ENCODE results near the gene LDHB.

LDHB gene

DNA sequence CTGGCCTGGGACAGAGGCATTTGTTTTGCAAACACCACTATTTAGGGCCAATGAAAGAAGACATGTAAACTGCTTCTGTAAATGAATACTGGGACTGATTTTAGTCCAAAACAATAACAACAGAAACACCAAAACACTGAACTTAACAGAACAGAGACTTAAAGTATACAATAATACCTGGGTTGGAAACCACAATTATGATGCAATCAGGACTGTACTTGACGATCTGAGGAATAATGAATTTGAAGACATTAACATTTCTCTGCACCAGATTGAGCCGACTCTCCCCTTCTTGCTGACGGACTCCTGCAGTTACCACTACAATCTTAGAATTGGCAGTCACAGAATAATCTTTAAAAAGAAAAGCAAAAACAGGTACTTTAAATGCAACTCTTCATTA lies 13.9 kb downstream of the LDHB start:
- TF ChIP-seq, protein P1, sequence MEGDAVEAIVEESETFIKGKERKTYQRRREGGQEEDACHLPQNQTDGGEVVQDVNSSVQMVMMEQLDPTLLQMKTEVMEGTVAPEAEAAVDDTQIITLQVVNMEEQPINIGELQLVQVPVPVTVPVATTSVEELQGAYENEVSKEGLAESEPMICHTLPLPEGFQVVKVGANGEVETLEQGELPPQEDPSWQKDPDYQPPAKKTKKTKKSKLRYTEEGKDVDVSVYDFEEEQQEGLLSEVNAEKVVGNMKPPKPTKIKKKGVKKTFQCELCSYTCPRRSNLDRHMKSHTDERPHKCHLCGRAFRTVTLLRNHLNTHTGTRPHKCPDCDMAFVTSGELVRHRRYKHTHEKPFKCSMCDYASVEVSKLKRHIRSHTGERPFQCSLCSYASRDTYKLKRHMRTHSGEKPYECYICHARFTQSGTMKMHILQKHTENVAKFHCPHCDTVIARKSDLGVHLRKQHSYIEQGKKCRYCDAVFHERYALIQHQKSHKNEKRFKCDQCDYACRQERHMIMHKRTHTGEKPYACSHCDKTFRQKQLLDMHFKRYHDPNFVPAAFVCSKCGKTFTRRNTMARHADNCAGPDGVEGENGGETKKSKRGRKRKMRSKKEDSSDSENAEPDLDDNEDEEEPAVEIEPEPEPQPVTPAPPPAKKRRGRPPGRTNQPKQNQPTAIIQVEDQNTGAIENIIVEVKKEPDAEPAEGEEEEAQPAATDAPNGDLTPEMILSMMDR (IDR thresholded peaks at IDR 0.05; ENCODE audit: low read length) = no peak
- TF ChIP-seq EZH2 (IDR thresholded peaks at IDR 0.05; ENCODE audit: borderline replicate concordance, low read length) = no peak
- peaks cover 2% of the 10 kb centered on the region for H3K79me2 ChIP-seq (ENCODE audit: insufficient read depth, low read length)
- no peaks in the 10 kb centered on the region for H4K20me1 ChIP-seq (ENCODE audit: insufficient read depth, low read length)
- no peak overlapping the region for H3K9ac ChIP-seq (ENCODE audit: low read length)
- no peak overlapping the region for H3K4me3 ChIP-seq (ENCODE audit: low read depth, low read length, poor library complexity, severe bottlenecking)
- no peaks in the 10 kb centered on the region for H3K27me3 ChIP-seq (ENCODE audit: insufficient read depth, low read length)
- H3K9me2 ChIP-seq (ENCODE audit: low read depth, low read length) = no peaks in the 10 kb centered on the region
- H3K9me3 ChIP-seq (ENCODE audit: low read length) = no peaks in the 10 kb centered on the region
- H3K4me2 ChIP-seq (ENCODE audit: low read length) = no peak overlapping the region
- H3K27ac ChIP-seq (ENCODE audit: low read depth, low read length, poor library complexity, severe bottlenecking) = no peak overlapping the region
- H3K36me3 ChIP-seq (ENCODE audit: insufficient read depth, low read length) = peaks cover 95% of the 10 kb centered on the region
- H3F3A ChIP-seq (ENCODE audit: insufficient read depth, low read length) = no peaks in the 10 kb centered on the region
- H3K4me1 ChIP-seq (ENCODE audit: insufficient read depth, low read length, severe bottlenecking) = no peaks in the 10 kb centered on the region
- H2AFZ ChIP-seq (ENCODE audit: low read length) = no peak overlapping the region

DNA sequence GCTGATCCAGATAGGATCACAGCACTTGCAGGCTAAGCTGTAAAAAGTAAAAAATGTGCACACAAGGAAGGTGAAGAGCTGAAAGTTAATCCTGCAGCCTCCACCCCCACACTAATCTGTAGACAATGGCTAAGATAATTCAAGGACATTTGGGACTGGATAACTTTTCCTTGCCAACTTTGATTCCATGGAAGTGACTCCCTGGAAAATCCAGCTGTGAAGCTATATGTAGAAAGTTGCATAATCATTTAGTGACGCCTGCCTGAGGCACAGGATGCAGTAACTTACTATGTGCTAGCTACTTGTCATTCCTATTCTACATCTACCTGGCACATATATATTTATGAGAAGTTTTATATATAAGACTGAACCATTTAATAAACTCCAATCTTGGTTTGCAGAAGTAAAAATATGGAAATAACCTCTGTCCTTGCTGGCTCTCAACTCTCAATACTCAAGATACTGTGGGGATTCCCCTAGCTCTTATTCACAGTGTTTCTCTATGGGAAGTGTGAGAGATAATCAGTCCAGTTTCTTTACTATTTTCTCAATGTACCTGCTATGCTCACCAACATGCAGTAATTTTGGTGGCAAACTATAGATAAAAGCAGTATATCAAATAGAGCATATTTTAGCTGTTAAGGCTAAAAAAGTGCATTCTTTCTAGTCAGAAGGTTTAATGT lies 14.8 kb downstream of the LDHB start:
- Histone ChIP-seq H3K9me3 (ENCODE audit: low read length) (no peaks in the 10 kb centered on the region), H3K4me2 (ENCODE audit: low read length) (no peak overlapping the region), H3K9ac (ENCODE audit: low read length) (no peak overlapping the region), H3K27ac (ENCODE audit: low read depth, low read length, poor library complexity, severe bottlenecking) (no peak overlapping the region), H4K20me1 (ENCODE audit: insufficient read depth, low read length) (no peaks in the 10 kb centered on the region), H3F3A (ENCODE audit: insufficient read depth, low read length) (no peaks in the 10 kb centered on the region), H3K36me3 (ENCODE audit: insufficient read depth, low read length) (peaks cover 95% of the 10 kb centered on the region), H3K79me2 (ENCODE audit: insufficient read depth, low read length) (no peaks in the 10 kb centered on the region; the same call in 1 of the 2 replicates), H3K9me2 (ENCODE audit: low read depth, low read length) (no peaks in the 10 kb centered on the region), H3K4me3 (ENCODE audit: low read depth, low read length, poor library complexity, severe bottlenecking) (no peak overlapping the region), H3K27me3 (ENCODE audit: insufficient read depth, low read length) (no peaks in the 10 kb centered on the region), H3K4me1 (ENCODE audit: insufficient read depth, low read length, severe bottlenecking) (no peaks in the 10 kb centered on the region), H2AFZ (ENCODE audit: low read length) (no peak overlapping the region)
- TF ChIP-seq, protein P1 (IDR thresholded peaks at IDR 0.05; ENCODE audit: low read length) = no peak
- TF ChIP-seq EZH2 (IDR thresholded peaks at IDR 0.05; ENCODE audit: borderline replicate concordance, low read length) = no peak

DNA sequence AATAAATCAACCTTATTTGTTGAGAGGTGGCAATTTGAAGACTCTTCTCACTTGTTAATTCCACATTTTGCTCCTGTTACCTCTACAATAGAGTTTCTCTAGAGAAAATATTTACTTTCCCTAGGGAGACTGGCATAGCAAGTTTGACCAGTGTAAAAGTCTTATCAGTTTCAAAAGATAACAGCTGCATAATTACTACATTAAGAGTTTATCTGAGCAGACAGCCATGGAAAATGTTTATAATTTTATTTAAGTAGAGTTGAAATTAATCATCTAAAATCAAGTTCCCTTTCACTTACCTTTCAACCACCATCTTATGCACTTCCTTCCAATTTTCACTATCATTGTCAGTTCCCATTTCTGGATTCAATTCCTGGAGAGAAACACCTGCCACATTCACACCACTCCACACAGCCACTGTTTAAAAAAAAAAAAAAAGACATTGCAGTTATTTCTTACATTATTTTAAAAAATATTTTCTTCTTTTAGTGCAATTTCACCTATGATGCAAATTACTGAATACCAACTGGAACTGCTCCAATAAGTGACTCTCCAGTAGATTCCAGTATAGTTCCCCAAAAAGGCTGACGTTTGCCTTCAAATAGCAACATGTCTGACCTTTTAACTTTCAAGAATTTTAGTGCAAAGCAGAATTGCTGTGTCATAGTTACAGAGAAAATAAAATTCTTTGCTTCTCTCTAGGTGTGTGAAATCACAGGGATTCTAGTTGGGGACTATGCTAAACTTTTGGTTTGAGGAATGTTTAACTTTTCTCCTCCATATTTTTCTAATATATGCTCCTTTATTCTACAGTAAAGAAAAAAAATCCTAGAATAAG lies 19.4 kb downstream of the LDHB start:
- Histone ChIP-seq H3K4me3 (ENCODE audit: low read depth, low read length, poor library complexity, severe bottlenecking) (no peak overlapping the region), H3K36me3 (ENCODE audit: insufficient read depth, low read length) (peaks cover 89% of the 10 kb centered on the region), H3F3A (ENCODE audit: insufficient read depth, low read length) (no peaks in the 10 kb centered on the region; the same call in 1 of the 2 replicates), H3K9ac (ENCODE audit: low read length) (no peak overlapping the region), H3K27ac (ENCODE audit: low read depth, low read length, poor library complexity, severe bottlenecking) (no peak overlapping the region), H3K4me2 (ENCODE audit: low read length) (no peak overlapping the region), H3K27me3 (ENCODE audit: insufficient read depth, low read length) (no peaks in the 10 kb centered on the region), H2AFZ (ENCODE audit: low read length) (no peak overlapping the region), H3K9me3 (ENCODE audit: low read length) (no peaks in the 10 kb centered on the region), H3K4me1 (ENCODE audit: insufficient read depth, low read length, severe bottlenecking) (no peaks in the 10 kb centered on the region), H3K79me2 (ENCODE audit: insufficient read depth, low read length) (no peaks in the 10 kb centered on the region; the same call in 1 of the 2 replicates), H3K9me2 (ENCODE audit: low read depth, low read length) (no peaks in the 10 kb centered on the region), H4K20me1 (ENCODE audit: insufficient read depth, low read length) (no peaks in the 10 kb centered on the region)
- TF ChIP-seq EZH2 (IDR thresholded peaks at IDR 0.05; ENCODE audit: borderline replicate concordance, low read length) = no peak
- TF ChIP-seq, protein P1 (IDR thresholded peaks at IDR 0.05; ENCODE audit: low read length) = no peak
